ENCODE data around the gene ITCH.
"Not testable (repeated sequence)": the region's sequence is repeated elsewhere in the genome, so short reads cannot be mapped to it uniquely, and the experiment has no call there.

Gene ITCH

DNA sequence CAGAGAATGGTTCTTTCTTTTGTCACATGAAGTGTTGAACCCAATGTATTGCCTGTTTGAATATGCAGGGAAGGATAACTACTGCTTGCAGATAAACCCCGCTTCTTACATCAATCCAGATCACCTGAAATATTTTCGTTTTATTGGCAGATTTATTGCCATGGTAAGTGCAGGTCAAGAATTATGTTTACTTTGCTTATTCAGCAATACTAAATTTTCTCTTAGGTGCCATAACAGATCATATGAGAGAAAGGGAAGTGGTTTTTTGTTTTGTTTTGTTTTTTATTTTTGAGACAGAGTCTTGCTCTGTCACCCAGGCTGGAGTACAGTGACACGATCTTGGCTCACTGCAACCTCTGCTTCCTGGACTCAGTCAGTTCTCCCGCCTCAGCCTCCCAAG is 116.6 kb downstream of the ITCH start:
- H4K20me1 ChIP-seq (ENCODE audit: insufficient read depth, low read length): no peaks in the 10 kb centered on the region
- no peak overlapping the region for H2AFZ ChIP-seq (ENCODE audit: low read depth, low read length)
- DNase-seq: no peak
- H3K4me1 ChIP-seq (ENCODE audit: insufficient read depth, low read length): no peaks in the 10 kb centered on the region
- no peaks in the 10 kb centered on the region for H3K27me3 ChIP-seq (ENCODE audit: insufficient read depth, low read length, poor library complexity)
- H3K9me3 ChIP-seq (ENCODE audit: insufficient read depth, low read length, severe bottlenecking): peaks cover 5% of the 10 kb centered on the region
- no peak for ATAC-seq (ENCODE audit: insufficient read depth, low read depth)
- H3K9ac ChIP-seq (ENCODE audit: low read depth, low read length): no peak overlapping the region
- no peak overlapping the region for H3K27ac ChIP-seq (ENCODE audit: low read length)
- no peaks in the 10 kb centered on the region for H3K79me2 ChIP-seq (ENCODE audit: insufficient read depth, low read length)
- no peak overlapping the region for H3K4me3 ChIP-seq (ENCODE audit: low read depth in 1 of 2, low read length in 2 of 2)
- no peak overlapping the region for H3K4me2 ChIP-seq (ENCODE audit: insufficient read depth, low read length)
- peaks cover 88% of the 10 kb centered on the region for H3K36me3 ChIP-seq (ENCODE audit: insufficient read depth, low read length)
- no peak for TF ChIP-seq EZH2 (IDR thresholded peaks at IDR 0.05; ENCODE audit: borderline replicate concordance, low read depth, low read length, severe bottlenecking)
- TF ChIP-seq, protein P1, sequence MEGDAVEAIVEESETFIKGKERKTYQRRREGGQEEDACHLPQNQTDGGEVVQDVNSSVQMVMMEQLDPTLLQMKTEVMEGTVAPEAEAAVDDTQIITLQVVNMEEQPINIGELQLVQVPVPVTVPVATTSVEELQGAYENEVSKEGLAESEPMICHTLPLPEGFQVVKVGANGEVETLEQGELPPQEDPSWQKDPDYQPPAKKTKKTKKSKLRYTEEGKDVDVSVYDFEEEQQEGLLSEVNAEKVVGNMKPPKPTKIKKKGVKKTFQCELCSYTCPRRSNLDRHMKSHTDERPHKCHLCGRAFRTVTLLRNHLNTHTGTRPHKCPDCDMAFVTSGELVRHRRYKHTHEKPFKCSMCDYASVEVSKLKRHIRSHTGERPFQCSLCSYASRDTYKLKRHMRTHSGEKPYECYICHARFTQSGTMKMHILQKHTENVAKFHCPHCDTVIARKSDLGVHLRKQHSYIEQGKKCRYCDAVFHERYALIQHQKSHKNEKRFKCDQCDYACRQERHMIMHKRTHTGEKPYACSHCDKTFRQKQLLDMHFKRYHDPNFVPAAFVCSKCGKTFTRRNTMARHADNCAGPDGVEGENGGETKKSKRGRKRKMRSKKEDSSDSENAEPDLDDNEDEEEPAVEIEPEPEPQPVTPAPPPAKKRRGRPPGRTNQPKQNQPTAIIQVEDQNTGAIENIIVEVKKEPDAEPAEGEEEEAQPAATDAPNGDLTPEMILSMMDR (IDR thresholded peaks at IDR 0.05; ENCODE audit: borderline replicate concordance, extremely low read depth, low read length, poor library complexity, severe bottlenecking): no peak

- not testable (repeated sequence) for H3K79me2 ChIP-seq (ENCODE audit: insufficient read depth, low read length); ATAC-seq (ENCODE audit: insufficient read depth, low read depth); H3K9ac ChIP-seq (ENCODE audit: low read depth, low read length); H3K4me3 ChIP-seq (ENCODE audit: low read depth in 1 of 2, low read length in 2 of 2); H3K27ac ChIP-seq (ENCODE audit: low read length); H3K4me1 ChIP-seq (ENCODE audit: insufficient read depth, low read length); DNase-seq; H3K4me2 ChIP-seq (ENCODE audit: insufficient read depth, low read length); H2AFZ ChIP-seq (ENCODE audit: low read depth, low read length); H3K27me3 ChIP-seq (ENCODE audit: insufficient read depth, low read length, poor library complexity); H4K20me1 ChIP-seq (ENCODE audit: insufficient read depth, low read length); H3K9me3 ChIP-seq (ENCODE audit: insufficient read depth, low read length, severe bottlenecking)
- H3K36me3 ChIP-seq (ENCODE audit: insufficient read depth, low read length): peaks cover 96% of the 10 kb centered on the region
Measured at GRCh38 chr20:34482154-34482553, 119.1 kb downstream of the ITCH start.

DNA sequence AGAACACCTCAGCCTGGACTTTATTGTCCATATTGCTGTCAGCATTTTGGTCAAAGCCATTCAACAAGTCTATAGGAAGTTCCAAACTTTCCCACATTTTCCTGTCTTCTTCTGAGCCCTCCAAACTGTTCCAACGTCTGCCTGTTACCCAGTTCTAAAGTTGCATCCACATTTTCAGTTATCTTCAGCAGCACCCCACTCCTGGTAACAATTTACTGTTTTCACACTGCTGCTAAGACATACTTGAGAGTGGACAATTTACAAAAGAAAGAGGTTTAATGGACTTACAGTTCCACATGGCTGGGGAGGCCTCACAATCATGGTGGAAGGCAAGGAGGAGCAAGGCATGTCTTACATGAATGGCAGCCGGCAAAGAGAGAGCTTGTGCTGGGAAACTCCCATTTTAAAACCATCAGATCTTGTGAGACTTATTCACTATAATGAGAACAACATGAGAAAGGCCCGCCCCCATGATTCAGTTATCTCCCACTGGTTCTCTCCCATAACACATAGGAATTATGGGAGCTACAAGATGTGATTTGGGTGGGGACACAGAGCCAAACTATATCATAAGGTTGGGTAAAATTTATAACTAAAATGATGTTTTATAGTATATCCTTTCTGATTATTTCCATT is 120.6 kb downstream of the ITCH start:
- H3K4me2 ChIP-seq (ENCODE audit: insufficient read depth, low read length); H3K4me3 ChIP-seq (ENCODE audit: low read depth in 1 of 2, low read length in 2 of 2); H3K4me1 ChIP-seq (ENCODE audit: insufficient read depth, low read length); H3K9me3 ChIP-seq (ENCODE audit: insufficient read depth, low read length, severe bottlenecking); H3K27ac ChIP-seq (ENCODE audit: low read length); H3K27me3 ChIP-seq (ENCODE audit: insufficient read depth, low read length, poor library complexity); DNase-seq; H2AFZ ChIP-seq (ENCODE audit: low read depth, low read length); H4K20me1 ChIP-seq (ENCODE audit: insufficient read depth, low read length); ATAC-seq (ENCODE audit: insufficient read depth, low read depth); H3K79me2 ChIP-seq (ENCODE audit: insufficient read depth, low read length); H3K9ac ChIP-seq (ENCODE audit: low read depth, low read length): not testable (repeated sequence)
- H3K36me3 ChIP-seq (ENCODE audit: insufficient read depth, low read length): peaks cover 96% of the 10 kb centered on the region

DNA sequence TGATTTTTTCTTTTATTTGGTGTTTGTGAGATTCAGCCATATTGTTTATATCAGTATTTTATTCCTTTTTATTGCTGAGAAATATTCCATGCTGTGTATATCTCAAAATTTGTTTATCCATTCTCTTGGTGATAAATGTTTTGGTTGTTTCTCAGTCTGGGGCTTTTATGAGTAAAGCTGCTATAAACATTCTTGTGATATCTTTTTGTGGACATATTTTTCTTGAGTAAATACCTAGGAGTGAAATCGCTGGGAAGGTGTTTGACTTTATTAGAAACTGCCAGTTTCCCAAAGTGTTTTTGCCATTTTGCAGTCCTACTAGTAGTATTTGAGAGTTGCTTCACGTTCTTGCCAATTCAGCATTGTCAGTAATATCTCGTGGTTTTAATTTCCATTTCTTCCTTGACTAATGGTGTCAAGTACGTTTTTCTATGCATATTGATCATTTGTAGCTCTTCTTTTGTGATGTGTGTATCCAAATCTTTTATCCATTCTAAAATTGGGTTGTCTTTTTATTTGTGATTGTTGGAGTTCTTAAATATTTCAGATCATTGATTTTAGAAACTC is 122.1 kb downstream of the ITCH start:
- H3K9ac ChIP-seq (ENCODE audit: low read depth, low read length): no peak overlapping the region
- DNase-seq: no peak
- no peak overlapping the region for H3K4me2 ChIP-seq (ENCODE audit: insufficient read depth, low read length)
- no peaks in the 10 kb centered on the region for H3K4me1 ChIP-seq (ENCODE audit: insufficient read depth, low read length)
- H2AFZ ChIP-seq (ENCODE audit: low read depth, low read length): no peak overlapping the region
- H3K9me3 ChIP-seq (ENCODE audit: insufficient read depth, low read length, severe bottlenecking): peaks cover 5% of the 10 kb centered on the region
- no peak overlapping the region for H3K4me3 ChIP-seq (ENCODE audit: low read depth in 1 of 2, low read length in 2 of 2)
- ATAC-seq (ENCODE audit: insufficient read depth, low read depth): no peak
- no peaks in the 10 kb centered on the region for H4K20me1 ChIP-seq (ENCODE audit: insufficient read depth, low read length)
- TF ChIP-seq EZH2 (IDR thresholded peaks at IDR 0.05; ENCODE audit: borderline replicate concordance, low read depth, low read length, severe bottlenecking): no peak
- TF ChIP-seq, protein P1 (IDR thresholded peaks at IDR 0.05; ENCODE audit: borderline replicate concordance, extremely low read depth, low read length, poor library complexity, severe bottlenecking): no peak
- no peaks in the 10 kb centered on the region for H3K79me2 ChIP-seq (ENCODE audit: insufficient read depth, low read length)
- no peaks in the 10 kb centered on the region for H3K27me3 ChIP-seq (ENCODE audit: insufficient read depth, low read length, poor library complexity)
- no peak overlapping the region for H3K27ac ChIP-seq (ENCODE audit: low read length)
- H3K36me3 ChIP-seq (ENCODE audit: insufficient read depth, low read length): peaks cover 94% of the 10 kb centered on the region
